Loucy (cell line): Measurements from ENCODE around the gene SYT7.

Source experiments
- EZH2phosphoT487 ChIP-seq: fragments of 200-600 bp; IDR thresholded peaks from 2 replicates; pipeline ENCODE4 v1.6.1; 2018; ENCODE audit warnings: antibody characterized with exemption, mild to moderate bottlenecking, moderate library complexity, borderline replicate concordance
- TF ChIP-seq, protein P1 (sequence below): fragments of 200-600 bp; sonication (generic); conservative IDR thresholded peaks from 2 replicates; pipeline ENCODE4 v1.5.1; 2014; ENCODE audit warnings: mild to moderate bottlenecking, antibody characterized with exemption, low read length

DNA sequence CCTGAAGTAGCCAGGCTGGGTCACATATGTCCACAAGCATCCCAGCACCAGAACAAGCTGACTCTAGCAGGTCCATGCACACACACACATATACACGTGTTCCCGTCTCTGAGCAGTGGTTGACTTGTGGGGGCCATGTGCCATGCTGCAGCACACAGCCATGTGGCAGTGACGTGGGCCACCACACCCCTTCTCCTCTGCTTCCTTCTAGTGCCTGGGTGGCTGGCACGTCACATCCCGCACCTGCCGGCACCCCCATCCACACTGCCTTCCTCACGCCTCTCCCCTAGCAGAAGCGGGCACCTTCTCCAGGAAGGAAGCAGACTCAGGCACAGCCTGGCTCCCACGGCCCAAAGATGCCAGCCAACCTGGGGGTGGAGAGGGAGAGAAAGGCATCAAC, 9.5 kb downstream of the SYT7 start:
- TF ChIP-seq, protein P1, sequence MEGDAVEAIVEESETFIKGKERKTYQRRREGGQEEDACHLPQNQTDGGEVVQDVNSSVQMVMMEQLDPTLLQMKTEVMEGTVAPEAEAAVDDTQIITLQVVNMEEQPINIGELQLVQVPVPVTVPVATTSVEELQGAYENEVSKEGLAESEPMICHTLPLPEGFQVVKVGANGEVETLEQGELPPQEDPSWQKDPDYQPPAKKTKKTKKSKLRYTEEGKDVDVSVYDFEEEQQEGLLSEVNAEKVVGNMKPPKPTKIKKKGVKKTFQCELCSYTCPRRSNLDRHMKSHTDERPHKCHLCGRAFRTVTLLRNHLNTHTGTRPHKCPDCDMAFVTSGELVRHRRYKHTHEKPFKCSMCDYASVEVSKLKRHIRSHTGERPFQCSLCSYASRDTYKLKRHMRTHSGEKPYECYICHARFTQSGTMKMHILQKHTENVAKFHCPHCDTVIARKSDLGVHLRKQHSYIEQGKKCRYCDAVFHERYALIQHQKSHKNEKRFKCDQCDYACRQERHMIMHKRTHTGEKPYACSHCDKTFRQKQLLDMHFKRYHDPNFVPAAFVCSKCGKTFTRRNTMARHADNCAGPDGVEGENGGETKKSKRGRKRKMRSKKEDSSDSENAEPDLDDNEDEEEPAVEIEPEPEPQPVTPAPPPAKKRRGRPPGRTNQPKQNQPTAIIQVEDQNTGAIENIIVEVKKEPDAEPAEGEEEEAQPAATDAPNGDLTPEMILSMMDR = no peak
- no peak for TF ChIP-seq EZH2phosphoT487
